ENCODE results near the gene RB1. TPM values are rescaled to one million over a fixed set of nuclear protein-coding genes. Genes with fewer than 3 reads are reported as not detected.
A peak's percentile ranks its signal among the peaks of the same experiment; 100 is the strongest.
"Not testable (repeated sequence)": the region's sequence is repeated elsewhere in the genome, so short reads cannot be mapped to it uniquely, and the experiment has no call there.

The RB1 gene
- total RNA-seq, 1 experiment from 2014 or later: 57.1 TPM

DNA sequence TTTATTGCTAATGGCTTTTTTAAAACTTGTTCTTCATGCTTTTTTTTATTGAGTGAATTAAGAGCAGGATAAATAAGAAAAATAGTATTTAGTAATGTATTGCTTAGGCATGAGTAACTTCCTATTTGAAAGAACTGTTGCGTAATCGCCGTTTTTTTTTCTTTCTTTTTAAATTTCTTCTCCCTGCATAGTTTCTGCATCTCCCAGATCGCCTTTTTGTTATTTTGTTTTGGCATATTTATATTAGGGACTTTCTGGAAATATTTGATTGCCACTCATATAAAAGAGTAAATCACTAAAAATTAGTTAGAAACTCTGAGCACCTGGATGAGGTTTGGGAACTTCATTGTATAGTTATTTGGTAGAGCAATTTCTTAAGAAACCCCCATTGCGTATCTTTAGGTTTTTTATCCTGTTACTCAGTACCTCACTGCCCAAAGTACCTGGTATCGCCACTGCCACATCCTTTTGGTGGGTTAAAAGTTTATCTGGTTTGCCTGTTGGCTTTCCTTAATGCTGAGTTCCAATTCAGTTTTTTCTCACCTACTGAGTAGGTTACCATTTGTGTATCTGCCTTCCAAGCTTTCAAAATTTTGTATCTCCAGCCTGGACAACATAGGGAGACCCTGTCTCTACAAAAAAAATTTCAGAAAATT, 145.5 kb downstream of the RB1 start:
- no peaks in the 10 kb centered on the region for H3K4me1 ChIP-seq (ENCODE audit: insufficient read depth, low read length, poor library complexity, severe bottlenecking)
- H3K4me3 ChIP-seq (ENCODE audit: low read depth, low read length, poor library complexity, severe bottlenecking): no peak overlapping the region
- no peak for TF ChIP-seq EZH2 (IDR thresholded peaks at IDR 0.05; ENCODE audit: borderline replicate concordance, low read depth, low read length, poor library complexity, severe bottlenecking)
- TF ChIP-seq, protein P1, sequence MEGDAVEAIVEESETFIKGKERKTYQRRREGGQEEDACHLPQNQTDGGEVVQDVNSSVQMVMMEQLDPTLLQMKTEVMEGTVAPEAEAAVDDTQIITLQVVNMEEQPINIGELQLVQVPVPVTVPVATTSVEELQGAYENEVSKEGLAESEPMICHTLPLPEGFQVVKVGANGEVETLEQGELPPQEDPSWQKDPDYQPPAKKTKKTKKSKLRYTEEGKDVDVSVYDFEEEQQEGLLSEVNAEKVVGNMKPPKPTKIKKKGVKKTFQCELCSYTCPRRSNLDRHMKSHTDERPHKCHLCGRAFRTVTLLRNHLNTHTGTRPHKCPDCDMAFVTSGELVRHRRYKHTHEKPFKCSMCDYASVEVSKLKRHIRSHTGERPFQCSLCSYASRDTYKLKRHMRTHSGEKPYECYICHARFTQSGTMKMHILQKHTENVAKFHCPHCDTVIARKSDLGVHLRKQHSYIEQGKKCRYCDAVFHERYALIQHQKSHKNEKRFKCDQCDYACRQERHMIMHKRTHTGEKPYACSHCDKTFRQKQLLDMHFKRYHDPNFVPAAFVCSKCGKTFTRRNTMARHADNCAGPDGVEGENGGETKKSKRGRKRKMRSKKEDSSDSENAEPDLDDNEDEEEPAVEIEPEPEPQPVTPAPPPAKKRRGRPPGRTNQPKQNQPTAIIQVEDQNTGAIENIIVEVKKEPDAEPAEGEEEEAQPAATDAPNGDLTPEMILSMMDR (conservative IDR thresholded peaks at IDR 0.05; ENCODE audit: low read depth, low read length): no peak
- peak; percentile 39 for DNase-seq (ENCODE audit: low spot score)
- H3K36me3 ChIP-seq (ENCODE audit: insufficient read depth, low read length, poor library complexity, severe bottlenecking): no peaks in the 10 kb centered on the region
- no TSS peak for BruUV-seq (replicated peaks)
- POLR2A ChIA-PET (ENCODE audit: low non-redundant PET): interaction anchor here (0.7 kb wide), 1 partner anchor 347 kb away, joined by 3 read pairs; no protein-coding TSS in a partner anchor
- H3K27ac ChIP-seq (ENCODE audit: low read depth, low read length, poor library complexity, severe bottlenecking): no peak overlapping the region
- intact Hi-C loops (cut with micrococcal nuclease; ENCODE audit: unreplicated experiment): no loop called here
- no peaks in the 10 kb centered on the region for H3K27me3 ChIP-seq (replicated peaks; ENCODE audit: insufficient read depth, low read depth, low read length, poor library complexity)
- CTCF ChIA-PET: no interaction called here
- peaks cover 5% of the 10 kb centered on the region for H3K9me3 ChIP-seq (ENCODE audit: low read depth, low read length, poor library complexity, severe bottlenecking)

DNA sequence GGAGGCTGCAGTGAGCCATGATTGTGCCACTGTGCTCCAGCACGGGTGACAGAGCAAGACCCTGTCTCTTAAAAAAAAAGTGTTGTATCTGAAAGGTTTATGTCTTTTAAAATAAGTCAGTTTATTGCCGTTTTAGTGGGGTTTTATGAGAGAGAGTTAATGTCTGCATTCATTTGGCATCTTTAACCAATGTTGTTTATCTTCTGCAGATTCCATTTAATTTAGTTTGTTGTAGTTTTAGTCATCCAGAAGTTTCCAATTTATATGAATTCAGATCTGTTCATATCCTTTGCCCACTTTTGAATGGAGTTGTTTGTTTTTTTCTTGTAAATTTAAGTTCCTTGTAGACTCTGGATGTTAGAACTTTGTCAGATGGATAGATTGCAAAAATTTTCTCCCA, 146.1 kb downstream of the RB1 start:
- no peak overlapping the region for H3K27ac ChIP-seq (ENCODE audit: low read depth, low read length, poor library complexity, severe bottlenecking)
- ChIA-PET POLR2A (ENCODE audit: low non-redundant PET) (interaction anchor here (0.7 kb wide), 1 partner anchor 348 kb away, joined by 3 read pairs; no protein-coding TSS in a partner anchor), CTCF (no interaction called here)
- no TSS peak for BruUV-seq (replicated peaks)
- no peak for DNase-seq (ENCODE audit: low spot score)
- no peaks in the 10 kb centered on the region for H3K4me1 ChIP-seq (ENCODE audit: insufficient read depth, low read length, poor library complexity, severe bottlenecking)
- H3K4me3 ChIP-seq (ENCODE audit: low read depth, low read length, poor library complexity, severe bottlenecking): no peak overlapping the region
- H3K27me3 ChIP-seq (replicated peaks; ENCODE audit: insufficient read depth, low read depth, low read length, poor library complexity): no peaks in the 10 kb centered on the region
- intact Hi-C loops (cut with micrococcal nuclease; ENCODE audit: unreplicated experiment): no loop called here
- TF ChIP-seq EZH2 (IDR thresholded peaks at IDR 0.05; ENCODE audit: borderline replicate concordance, low read depth, low read length, poor library complexity, severe bottlenecking): no peak
- TF ChIP-seq, protein P1 (conservative IDR thresholded peaks at IDR 0.05; ENCODE audit: low read depth, low read length): no peak
- H3K9me3 ChIP-seq (ENCODE audit: low read depth, low read length, poor library complexity, severe bottlenecking): peaks cover 5% of the 10 kb centered on the region
- H3K36me3 ChIP-seq (ENCODE audit: insufficient read depth, low read length, poor library complexity, severe bottlenecking): no peaks in the 10 kb centered on the region

DNA sequence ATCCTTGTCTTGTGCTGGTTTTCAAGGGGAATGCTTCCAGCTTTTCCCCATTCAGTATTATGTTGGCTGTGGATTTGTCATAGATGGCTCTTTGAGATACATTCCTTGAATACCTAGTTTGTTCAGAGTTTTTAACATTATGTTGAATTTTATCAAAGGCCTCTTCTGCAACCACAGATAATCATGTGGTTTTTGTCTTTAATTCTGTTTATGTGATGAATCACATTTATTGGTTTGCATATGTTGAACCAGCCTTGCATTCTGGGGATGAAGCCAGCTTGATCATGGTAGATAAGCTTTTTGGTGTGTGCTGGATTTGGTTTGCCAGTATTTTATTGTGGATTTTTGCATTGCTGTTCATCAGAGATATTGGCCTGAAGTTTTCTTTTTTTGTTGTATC, 147.6 kb downstream of the RB1 start:
- H3K4me1 ChIP-seq (ENCODE audit: insufficient read depth, low read length, poor library complexity, severe bottlenecking); H3K9me3 ChIP-seq (ENCODE audit: low read depth, low read length, poor library complexity, severe bottlenecking); CTCF ChIA-PET; H3K36me3 ChIP-seq (ENCODE audit: insufficient read depth, low read length, poor library complexity, severe bottlenecking); DNase-seq (ENCODE audit: low spot score); BruUV-seq (replicated peaks); H3K27me3 ChIP-seq (replicated peaks; ENCODE audit: insufficient read depth, low read depth, low read length, poor library complexity); intact Hi-C loops (cut with micrococcal nuclease; ENCODE audit: unreplicated experiment); H3K4me3 ChIP-seq (ENCODE audit: low read depth, low read length, poor library complexity, severe bottlenecking); POLR2A ChIA-PET (ENCODE audit: low non-redundant PET); H3K27ac ChIP-seq (ENCODE audit: low read depth, low read length, poor library complexity, severe bottlenecking): not testable (repeated sequence)

DNA sequence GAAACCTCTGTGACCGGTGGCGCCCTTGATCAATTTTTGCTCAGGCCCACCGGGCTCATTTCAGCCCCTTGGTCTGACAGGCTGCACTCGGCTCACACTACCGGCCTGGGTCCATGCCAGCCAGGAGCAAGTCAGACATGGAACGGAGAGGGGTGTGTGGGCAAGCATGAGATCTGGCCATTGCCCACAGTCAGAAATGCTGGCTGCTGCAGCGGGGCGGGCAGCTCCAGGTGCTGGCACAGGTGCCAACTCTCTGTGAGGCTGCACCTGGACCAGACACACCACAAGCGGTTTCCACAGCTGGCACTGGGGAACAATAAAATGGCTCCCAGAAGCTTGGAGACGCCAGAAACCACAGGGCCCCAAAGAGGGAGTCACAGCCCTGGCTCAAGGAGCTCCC, 153.0 kb downstream of the RB1 start:
- H3K9me3 ChIP-seq (ENCODE audit: low read depth, low read length, poor library complexity, severe bottlenecking): no peaks in the 10 kb centered on the region
- H3K27me3 ChIP-seq (replicated peaks; ENCODE audit: insufficient read depth, low read depth, low read length, poor library complexity): no peaks in the 10 kb centered on the region
- ChIA-PET POLR2A (ENCODE audit: low non-redundant PET) (no interaction called here), CTCF (no interaction called here)
- BruUV-seq (replicated peaks): no TSS peak
- H3K36me3 ChIP-seq (ENCODE audit: insufficient read depth, low read length, poor library complexity, severe bottlenecking): peaks cover 14% of the 10 kb centered on the region
- H3K4me1 ChIP-seq (ENCODE audit: insufficient read depth, low read length, poor library complexity, severe bottlenecking): no peaks in the 10 kb centered on the region
- intact Hi-C loops (cut with micrococcal nuclease; ENCODE audit: unreplicated experiment): no loop called here
- TF ChIP-seq EZH2 (IDR thresholded peaks at IDR 0.05; ENCODE audit: borderline replicate concordance, low read depth, low read length, poor library complexity, severe bottlenecking): no peak
- TF ChIP-seq, protein P1 (conservative IDR thresholded peaks at IDR 0.05; ENCODE audit: low read depth, low read length): no peak
- H3K4me3 ChIP-seq (ENCODE audit: low read depth, low read length, poor library complexity, severe bottlenecking): no peak overlapping the region
- no peak for DNase-seq (ENCODE audit: low spot score)
- H3K27ac ChIP-seq (ENCODE audit: low read depth, low read length, poor library complexity, severe bottlenecking): no peak overlapping the region

All from A673 (cell line).